WTC11 (cell line): ENCODE results near the gene MTHFD1L. TPM values are rescaled to one million over a fixed set of nuclear protein-coding genes. Genes with fewer than 3 reads are reported as not detected.

Source experiments
- ATAC-seq: fragments of 200-7000 bp; cut with Tn5 transposase; 2 replicates; pipeline ENCODE4 v1.10.0; 2021; ENCODE audit warnings: mild to moderate bottlenecking, moderate library complexity
- CTCF ChIA-PET: fragments of 300-600 bp; sonication (Branson Sonifier 250); formaldehyde crosslinking; loops from one replicate; lab custom pipeline; 2021; ENCODE audit warnings: antibody characterized with exemption; lab: Charles Lee
- POLR2A ChIA-PET: fragments of 350-600 bp; sonication (Branson Sonifier 250); formaldehyde crosslinking; loops from one replicate; lab custom pipeline; 2021; ENCODE audit warnings: antibody characterized with exemption; lab: Charles Lee
- DNase-seq: peaks from one replicate; pipeline ENCODE4 v3.0.0; 2021; ENCODE audit warnings: low spot score
- H3K27ac Mint-ChIP-seq: 2 replicates; pipeline ENCODE4 v1.8.0; 2021; ENCODE audit warnings: mixed read lengths
- H3K27me3 Mint-ChIP-seq: 2 replicates; pipeline ENCODE4 v1.8.0; 2021; ENCODE audit warnings: low read depth, mild to moderate bottlenecking, moderate library complexity, mixed read lengths
- H3K36me3 Mint-ChIP-seq: 2 replicates; pipeline ENCODE4 v1.8.0; 2021; ENCODE audit warnings: mixed read lengths
- H3K4me1 Mint-ChIP-seq: 2 replicates; pipeline ENCODE4 v1.8.0; 2022; ENCODE audit warnings: mixed read lengths
- H3K4me3 Mint-ChIP-seq: 2 replicates; pipeline ENCODE4 v1.8.0; 2021; ENCODE audit warnings: mild to moderate bottlenecking, moderate library complexity, mixed read lengths
- H3K9me3 Mint-ChIP-seq: 2 replicates; pipeline ENCODE4 v1.8.0; 2021; ENCODE audit warnings: mixed read lengths
- ATF3 ChIP-seq: sonication (generic); formaldehyde crosslinking; conservative IDR thresholded peaks from 2 replicates; pipeline ENCODE4 v1.8.1; 2022; ENCODE audit warnings: mild to moderate bottlenecking, missing genetic modification reagents
- CBFB ChIP-seq: sonication (generic); formaldehyde crosslinking; IDR thresholded peaks from 2 replicates; pipeline ENCODE4 v1.8.1; 2022; ENCODE audit warnings: mild to moderate bottlenecking, low read depth, missing genetic modification reagents
- CREB1 ChIP-seq: sonication (generic); formaldehyde crosslinking; IDR thresholded peaks from 2 replicates; pipeline ENCODE4 v1.8.0; 2023; ENCODE audit warnings: mild to moderate bottlenecking, missing genetic modification reagents
- CREM ChIP-seq: sonication (generic); formaldehyde crosslinking; IDR thresholded peaks from 2 replicates; pipeline ENCODE4 v1.8.1; 2022; ENCODE audit warnings: mild to moderate bottlenecking, missing genetic modification reagents, moderate library complexity
- E2F1 ChIP-seq: sonication (generic); formaldehyde crosslinking; IDR thresholded peaks from 2 replicates; pipeline ENCODE4 v1.8.0; 2022; ENCODE audit warnings: mild to moderate bottlenecking, missing genetic modification reagents
- ELF4 ChIP-seq: sonication (generic); formaldehyde crosslinking; IDR thresholded peaks from 2 replicates; pipeline ENCODE4 v1.8.1; 2022; ENCODE audit warnings: low read depth, mild to moderate bottlenecking, moderate library complexity, missing genetic modification reagents
- ETV6 ChIP-seq: sonication (generic); formaldehyde crosslinking; IDR thresholded peaks from 2 replicates; pipeline ENCODE4 v1.8.1; 2022; ENCODE audit warnings: mild to moderate bottlenecking, missing genetic modification reagents
- FOXP1 ChIP-seq: sonication (generic); formaldehyde crosslinking; IDR thresholded peaks from 2 replicates; pipeline ENCODE4 v1.8.0; 2022; ENCODE audit warnings: missing genetic modification reagents, mild to moderate bottlenecking, moderate library complexity, borderline replicate concordance
- GRHL2 ChIP-seq: fragments of 250-450 bp; sonication (Bioruptor Pico); IDR thresholded peaks from 2 replicates; pipeline ENCODE4 v1.8.0; 2022; ENCODE audit warnings: mild to moderate bottlenecking, moderate library complexity; ENCODE audit not compliant: insufficient replicate concordance, severe bottlenecking
- GTF2I ChIP-seq: fragments of 250-450 bp; sonication (Bioruptor Pico); conservative IDR thresholded peaks from 2 replicates; pipeline ENCODE4 v1.4.0; 2021; ENCODE audit warnings: mild to moderate bottlenecking
- HMGA2 ChIP-seq: fragments of 250-450 bp; sonication (Bioruptor Pico); IDR thresholded peaks from 2 replicates; pipeline ENCODE4 v1.4.0; 2021; ENCODE audit warnings: mild to moderate bottlenecking, moderate library complexity
- IRF2 ChIP-seq: sonication (generic); formaldehyde crosslinking; IDR thresholded peaks from 2 replicates; pipeline ENCODE4 v1.8.0; 2022; ENCODE audit warnings: low read depth, missing genetic modification reagents, borderline replicate concordance
- MYBL2 ChIP-seq: sonication (generic); formaldehyde crosslinking; IDR thresholded peaks from 2 replicates; pipeline ENCODE4 v1.8.1; 2023; ENCODE audit warnings: mild to moderate bottlenecking, moderate library complexity, missing genetic modification reagents
- NFATC4 ChIP-seq: fragments of 250-450 bp; sonication (Bioruptor Pico); IDR thresholded peaks from 2 replicates; pipeline ENCODE4 v1.9.0; 2021; ENCODE audit warnings: mild to moderate bottlenecking
- NR2C2 ChIP-seq: sonication (generic); formaldehyde crosslinking; IDR thresholded peaks from 2 replicates; pipeline ENCODE4 v1.8.0; 2022; ENCODE audit warnings: mild to moderate bottlenecking, missing genetic modification reagents
- NR3C1 ChIP-seq: sonication (generic); formaldehyde crosslinking; conservative IDR thresholded peaks from 2 replicates; pipeline ENCODE4 v1.8.1; 2023; ENCODE audit warnings: low read depth, mild to moderate bottlenecking, missing genetic modification reagents
- RORB ChIP-seq: fragments of 250-450 bp; sonication (Bioruptor Pico); IDR thresholded peaks from 2 replicates; pipeline ENCODE4 v1.9.0; 2021; ENCODE audit warnings: mild to moderate bottlenecking
- SMAD4 ChIP-seq: sonication (generic); formaldehyde crosslinking; IDR thresholded peaks from 2 replicates; pipeline ENCODE4 v1.8.0; 2022; ENCODE audit warnings: mild to moderate bottlenecking, missing genetic modification reagents
- SOX15 ChIP-seq: fragments of 250-450 bp; sonication (Bioruptor Pico); IDR thresholded peaks from 2 replicates; pipeline ENCODE4 v1.9.0; 2021; ENCODE audit warnings: mild to moderate bottlenecking
- TCF7 ChIP-seq: sonication (generic); formaldehyde crosslinking; IDR thresholded peaks from 2 replicates; pipeline ENCODE4 v1.8.0; 2022; ENCODE audit warnings: mild to moderate bottlenecking, low read depth, missing genetic modification reagents, moderate library complexity
- ZNF219 ChIP-seq: sonication (generic); formaldehyde crosslinking; IDR thresholded peaks from 2 replicates; pipeline ENCODE4 v1.8.0; 2023; ENCODE audit warnings: missing genetic modification reagents, mild to moderate bottlenecking, borderline replicate concordance
- ZNF263 ChIP-seq: sonication (generic); formaldehyde crosslinking; IDR thresholded peaks from 2 replicates; pipeline ENCODE4 v1.8.1; 2022; ENCODE audit warnings: low read depth, mild to moderate bottlenecking, moderate library complexity, missing genetic modification reagents
- ZNF317 ChIP-seq: sonication (generic); formaldehyde crosslinking; IDR thresholded peaks from 2 replicates; pipeline ENCODE4 v1.8.1; 2023; ENCODE audit warnings: low read depth, mild to moderate bottlenecking, moderate library complexity, missing genetic modification reagents, borderline replicate concordance
- ZNF396 ChIP-seq: fragments of 250-450 bp; sonication (Bioruptor Pico); IDR thresholded peaks from 2 replicates; pipeline ENCODE4 v1.8.0; 2021; ENCODE audit warnings: mild to moderate bottlenecking, moderate library complexity, borderline replicate concordance
- ZNF423 ChIP-seq: fragments of 250-450 bp; sonication (Bioruptor Pico); IDR thresholded peaks from 2 replicates; pipeline ENCODE4 v2.1.2; 2022; ENCODE audit warnings: mild to moderate bottlenecking, moderate library complexity
- ZNF671 ChIP-seq: fragments of 250-450 bp; sonication (Bioruptor Pico); IDR thresholded peaks from 2 replicates; pipeline ENCODE4 v1.8.0; 2021; ENCODE audit warnings: mild to moderate bottlenecking
- total RNA-seq: library from RNA; stranded (reverse); gene quantifications from 3 replicates; pipeline ENCODE4 v1.2.3, GENCODE V29; 2021
- TF ChIP-seq, protein P1 (sequence below): fragments of 250-450 bp; sonication (Bioruptor Pico); IDR thresholded peaks from 2 replicates; pipeline ENCODE4 v1.9.0; 2021; ENCODE audit warnings: mild to moderate bottlenecking
- TF ChIP-seq, protein P2 (sequence below): sonication (generic); formaldehyde crosslinking; IDR thresholded peaks from 2 replicates; pipeline ENCODE4 v1.8.0; 2023; ENCODE audit warnings: missing genetic modification reagents, mild to moderate bottlenecking, borderline replicate concordance
- TF ChIP-seq, protein P3 (sequence below): sonication (generic); formaldehyde crosslinking; IDR thresholded peaks from 2 replicates; pipeline ENCODE4 v1.8.1; 2022; ENCODE audit warnings: low read depth, missing genetic modification reagents, borderline replicate concordance

The MTHFD1L gene
- total RNA-seq, 1 experiment from 2014 or later = 104 TPM

DNA sequence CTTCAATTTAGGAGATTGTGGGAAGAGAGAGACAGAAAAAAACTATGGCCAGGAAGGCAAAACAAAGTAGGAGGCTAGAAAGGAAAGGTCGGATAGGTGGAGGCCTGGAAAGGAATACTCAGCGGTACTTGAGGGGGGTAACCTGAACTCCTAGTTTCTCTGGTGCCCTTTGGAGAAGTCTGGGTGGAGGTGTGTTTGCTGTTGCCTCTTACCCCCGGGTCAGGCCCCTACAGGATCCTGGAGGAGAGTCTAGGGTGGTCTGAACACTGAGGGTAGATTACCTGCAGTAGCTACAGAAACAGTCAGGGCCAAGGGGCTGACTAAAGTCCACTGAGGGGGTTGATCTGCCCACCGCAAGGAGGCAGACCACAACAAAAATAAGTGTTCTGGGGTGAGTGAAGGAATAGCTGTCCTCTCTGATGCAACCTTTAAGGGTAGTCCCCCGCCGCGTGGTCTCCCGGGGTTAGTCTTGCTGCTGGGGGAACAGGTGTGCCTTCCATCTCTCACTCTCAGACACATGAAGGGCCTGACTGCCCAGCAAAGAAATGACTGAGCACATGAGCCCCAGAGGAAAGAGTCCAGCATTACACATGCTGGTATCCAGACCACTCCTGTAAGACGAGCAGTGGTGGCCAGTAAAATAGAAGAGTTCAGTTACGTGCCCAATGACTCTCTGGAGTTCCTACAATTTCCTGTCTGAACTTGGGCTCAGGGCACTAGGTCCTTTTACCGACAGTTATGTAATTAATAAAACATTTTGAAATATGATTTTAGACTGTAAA is 59.5 kb downstream of the MTHFD1L start:
- H3K36me3 Mint-ChIP-seq = peaks cover 55% of the 10 kb centered on the region
- H3K4me1 Mint-ChIP-seq = no peaks in the 10 kb centered on the region
- ATAC-seq (peak; percentile 47), DNase-seq (no peak)
- TF ChIP-seq NFATC4 (CRISPR knock-in tag) (no peak), ATF3 (CRISPR knock-in tag) (no peak), ZNF219 (CRISPR knock-in tag) (no peak), GTF2I (no peak), GRHL2 (CRISPR knock-in tag) (no peak), SOX15 (CRISPR knock-in tag) (no peak), ZNF423 (CRISPR knock-in tag) (no peak), CREM (no peak), ZNF396 (no peak), NR2C2 (CRISPR knock-in tag) (no peak), ZNF671 (CRISPR knock-in tag) (no peak), ETV6 (CRISPR knock-in tag) (no peak), FOXP1 (CRISPR knock-in tag) (no peak), E2F1 (no peak)
- TF ChIP-seq, protein P1, sequence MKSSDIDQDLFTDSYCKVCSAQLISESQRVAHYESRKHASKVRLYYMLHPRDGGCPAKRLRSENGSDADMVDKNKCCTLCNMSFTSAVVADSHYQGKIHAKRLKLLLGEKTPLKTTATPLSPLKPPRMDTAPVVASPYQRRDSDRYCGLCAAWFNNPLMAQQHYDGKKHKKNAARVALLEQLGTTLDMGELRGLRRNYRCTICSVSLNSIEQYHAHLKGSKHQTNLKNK (CRISPR knock-in tag) = no peak
- TF ChIP-seq, protein P2, sequence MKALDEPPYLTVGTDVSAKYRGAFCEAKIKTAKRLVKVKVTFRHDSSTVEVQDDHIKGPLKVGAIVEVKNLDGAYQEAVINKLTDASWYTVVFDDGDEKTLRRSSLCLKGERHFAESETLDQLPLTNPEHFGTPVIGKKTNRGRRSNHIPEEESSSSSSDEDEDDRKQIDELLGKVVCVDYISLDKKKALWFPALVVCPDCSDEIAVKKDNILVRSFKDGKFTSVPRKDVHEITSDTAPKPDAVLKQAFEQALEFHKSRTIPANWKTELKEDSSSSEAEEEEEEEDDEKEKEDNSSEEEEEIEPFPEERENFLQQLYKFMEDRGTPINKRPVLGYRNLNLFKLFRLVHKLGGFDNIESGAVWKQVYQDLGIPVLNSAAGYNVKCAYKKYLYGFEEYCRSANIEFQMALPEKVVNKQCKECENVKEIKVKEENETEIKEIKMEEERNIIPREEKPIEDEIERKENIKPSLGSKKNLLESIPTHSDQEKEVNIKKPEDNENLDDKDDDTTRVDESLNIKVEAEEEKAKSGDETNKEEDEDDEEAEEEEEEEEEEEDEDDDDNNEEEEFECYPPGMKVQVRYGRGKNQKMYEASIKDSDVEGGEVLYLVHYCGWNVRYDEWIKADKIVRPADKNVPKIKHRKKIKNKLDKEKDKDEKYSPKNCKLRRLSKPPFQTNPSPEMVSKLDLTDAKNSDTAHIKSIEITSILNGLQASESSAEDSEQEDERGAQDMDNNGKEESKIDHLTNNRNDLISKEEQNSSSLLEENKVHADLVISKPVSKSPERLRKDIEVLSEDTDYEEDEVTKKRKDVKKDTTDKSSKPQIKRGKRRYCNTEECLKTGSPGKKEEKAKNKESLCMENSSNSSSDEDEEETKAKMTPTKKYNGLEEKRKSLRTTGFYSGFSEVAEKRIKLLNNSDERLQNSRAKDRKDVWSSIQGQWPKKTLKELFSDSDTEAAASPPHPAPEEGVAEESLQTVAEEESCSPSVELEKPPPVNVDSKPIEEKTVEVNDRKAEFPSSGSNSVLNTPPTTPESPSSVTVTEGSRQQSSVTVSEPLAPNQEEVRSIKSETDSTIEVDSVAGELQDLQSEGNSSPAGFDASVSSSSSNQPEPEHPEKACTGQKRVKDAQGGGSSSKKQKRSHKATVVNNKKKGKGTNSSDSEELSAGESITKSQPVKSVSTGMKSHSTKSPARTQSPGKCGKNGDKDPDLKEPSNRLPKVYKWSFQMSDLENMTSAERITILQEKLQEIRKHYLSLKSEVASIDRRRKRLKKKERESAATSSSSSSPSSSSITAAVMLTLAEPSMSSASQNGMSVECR (CRISPR knock-in tag) = no peak
- no peaks in the 10 kb centered on the region for H3K27me3 Mint-ChIP-seq
- H3K9me3 Mint-ChIP-seq = no peaks in the 10 kb centered on the region
- CTCF ChIA-PET = interaction anchor here (0.6 kb wide), 1 partner anchor 30 kb away, joined by 3 read pairs; no protein-coding TSS in a partner anchor
- POLR2A ChIA-PET = no interaction called here
- peak overlapping the region; percentile 60 for H3K27ac Mint-ChIP-seq
- no peak overlapping the region for H3K4me3 Mint-ChIP-seq

DNA sequence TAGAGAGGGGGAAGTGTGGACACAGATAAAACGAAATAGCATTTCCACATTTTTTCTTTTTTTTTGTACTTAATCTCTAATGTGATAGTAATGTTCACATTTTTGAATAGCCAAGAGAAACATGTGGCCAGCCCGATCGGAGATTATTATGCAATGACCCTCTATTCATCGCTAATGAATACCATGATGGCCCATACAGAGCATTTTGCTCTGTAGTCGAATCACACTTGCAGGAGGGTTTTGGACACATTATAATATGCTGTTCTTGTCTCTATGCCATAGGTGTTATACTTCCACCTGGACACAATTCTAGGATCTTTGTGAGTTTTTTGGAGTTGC is 60.1 kb downstream of the MTHFD1L start:
- ATAC-seq = no peak
- no peaks in the 10 kb centered on the region for H3K9me3 Mint-ChIP-seq
- ChIA-PET POLR2A (no interaction called here), CTCF (no interaction called here)
- no peak for DNase-seq
- no peak overlapping the region for H3K27ac Mint-ChIP-seq
- H3K36me3 Mint-ChIP-seq = peaks cover 53% of the 10 kb centered on the region
- no peaks in the 10 kb centered on the region for H3K27me3 Mint-ChIP-seq
- no peaks in the 10 kb centered on the region for H3K4me1 Mint-ChIP-seq
- no peak overlapping the region for H3K4me3 Mint-ChIP-seq
- TF ChIP-seq, protein P3, sequence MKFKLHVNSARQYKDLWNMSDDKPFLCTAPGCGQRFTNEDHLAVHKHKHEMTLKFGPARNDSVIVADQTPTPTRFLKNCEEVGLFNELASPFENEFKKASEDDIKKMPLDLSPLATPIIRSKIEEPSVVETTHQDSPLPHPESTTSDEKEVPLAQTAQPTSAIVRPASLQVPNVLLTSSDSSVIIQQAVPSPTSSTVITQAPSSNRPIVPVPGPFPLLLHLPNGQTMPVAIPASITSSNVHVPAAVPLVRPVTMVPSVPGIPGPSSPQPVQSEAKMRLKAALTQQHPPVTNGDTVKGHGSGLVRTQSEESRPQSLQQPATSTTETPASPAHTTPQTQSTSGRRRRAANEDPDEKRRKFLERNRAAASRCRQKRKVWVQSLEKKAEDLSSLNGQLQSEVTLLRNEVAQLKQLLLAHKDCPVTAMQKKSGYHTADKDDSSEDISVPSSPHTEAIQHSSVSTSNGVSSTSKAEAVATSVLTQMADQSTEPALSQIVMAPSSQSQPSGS (CRISPR knock-in tag) = no peak
- TF ChIP-seq SMAD4 (no peak), GRHL2 (CRISPR knock-in tag) (no peak), HMGA2 (CRISPR knock-in tag) (no peak), MYBL2 (CRISPR knock-in tag) (no peak), GTF2I (no peak), CREB1 (no peak), ZNF263 (CRISPR knock-in tag) (no peak), ELF4 (CRISPR knock-in tag) (no peak), IRF2 (CRISPR knock-in tag) (no peak), CBFB (CRISPR knock-in tag) (no peak), RORB (CRISPR knock-in tag) (no peak), NR3C1 (CRISPR knock-in tag) (no peak), TCF7 (CRISPR knock-in tag) (no peak), ZNF317 (CRISPR knock-in tag) (no peak)
